H9 (cell line): ENCODE results near the gene GRID2IP. TPM values are rescaled to one million over a fixed set of nuclear protein-coding genes. Genes with fewer than 3 reads are reported as not detected.

Experiments
- DNase-seq: peaks from one replicate; pipeline ENCODE4 v3.0.0-alpha.2; 2017
- H2AFZ ChIP-seq: one replicate; pipeline ENCODE4 v1.6.1; 2013; ENCODE audit warnings: mild to moderate bottlenecking, low read length, control low read depth, moderate library complexity
- H2AK5ac ChIP-seq: 2 replicates; pipeline ENCODE4 v1.6.1; 2013; ENCODE audit warnings: low read length, control low read depth, mixed read lengths; ENCODE audit not compliant: insufficient read length
- H2BK120ac ChIP-seq: one replicate; pipeline ENCODE4 v1.6.1; 2013; ENCODE audit warnings: low read depth, mild to moderate bottlenecking, low read length, control low read depth, inconsistent platforms; ENCODE audit not compliant: poor library complexity, severe bottlenecking
- H2BK12ac ChIP-seq: 2 replicates; pipeline ENCODE4 v1.6.1; 2013; ENCODE audit warnings: low read length, control low read depth, mixed read lengths, low read depth; ENCODE audit not compliant: insufficient read length
- H2BK15ac ChIP-seq: 2 replicates; pipeline ENCODE4 v1.6.1; 2013; ENCODE audit warnings: low read depth, low read length, control low read depth
- H2BK20ac ChIP-seq: one replicate; pipeline ENCODE4 v1.6.1; 2013; ENCODE audit warnings: low read depth, mild to moderate bottlenecking, low read length, control low read depth, inconsistent platforms; ENCODE audit not compliant: poor library complexity, severe bottlenecking
- H2BK5ac ChIP-seq: 2 replicates; pipeline ENCODE4 v1.6.1; 2013; ENCODE audit warnings: low read length, control low read depth, mixed read lengths; ENCODE audit not compliant: insufficient read length
- H3K14ac ChIP-seq: 2 replicates; pipeline ENCODE4 v1.6.1; 2013; ENCODE audit warnings: low read length, control low read depth; ENCODE audit not compliant: insufficient read depth
- H3K18ac ChIP-seq: 2 replicates; pipeline ENCODE4 v1.6.1; 2013; ENCODE audit warnings: low read depth, mild to moderate bottlenecking, mixed read lengths, low read length, control low read depth; ENCODE audit not compliant: insufficient read length
- H3K23ac ChIP-seq: 2 replicates; pipeline ENCODE4 v1.6.1; 2013; ENCODE audit warnings: low read length, control low read depth, mixed read lengths, low read depth; ENCODE audit not compliant: insufficient read length
- H3K23me2 ChIP-seq: 2 replicates; pipeline ENCODE4 v1.6.1; 2013; ENCODE audit warnings: low read depth, mild to moderate bottlenecking, mixed read lengths, low read length, control low read depth; ENCODE audit not compliant: insufficient read length, poor library complexity, severe bottlenecking
- H3K27ac ChIP-seq: 2 replicates; pipeline ENCODE4 v1.5.1; 2013; ENCODE audit warnings: low read length, control low read depth, mixed read lengths, low read depth; ENCODE audit not compliant: insufficient read length
- H3K27me3 ChIP-seq: 2 replicates; pipeline ENCODE4 v1.6.1; 2013; ENCODE audit warnings: low read length, control low read depth, inconsistent platforms; ENCODE audit not compliant: insufficient read depth
- H3K4ac ChIP-seq: 2 replicates; pipeline ENCODE4 v1.6.1; 2013; ENCODE audit warnings: low read depth, mild to moderate bottlenecking, control low read depth, inconsistent platforms, low read length, moderate library complexity
- H3K4me1 ChIP-seq: 2 replicates; pipeline ENCODE4 v1.6.1; 2013; ENCODE audit warnings: low read length, control low read depth, inconsistent platforms; ENCODE audit not compliant: insufficient read depth
- H3K4me2 ChIP-seq: 2 replicates; pipeline ENCODE4 v1.6.1; 2013; ENCODE audit warnings: low read length, control low read depth, mixed read lengths; ENCODE audit not compliant: insufficient read length, insufficient read depth
- H3K56ac ChIP-seq: 2 replicates; pipeline ENCODE4 v1.6.1; 2013; ENCODE audit warnings: low read depth, mild to moderate bottlenecking, mixed read lengths, low read length, control low read depth; ENCODE audit not compliant: insufficient read length
- H3K79me1 ChIP-seq: 2 replicates; pipeline ENCODE4 v1.6.1; 2013; ENCODE audit warnings: low read depth, mild to moderate bottlenecking, moderate library complexity, low read length, control low read depth, inconsistent platforms; ENCODE audit not compliant: insufficient read depth, poor library complexity, severe bottlenecking
- H3K79me2 ChIP-seq: 2 replicates; pipeline ENCODE4 v1.6.1; 2013; ENCODE audit warnings: low read length, control low read depth, inconsistent platforms; ENCODE audit not compliant: insufficient read depth
- H3K9ac ChIP-seq: 2 replicates; pipeline ENCODE4 v1.6.1; 2013; ENCODE audit warnings: low read length, control low read depth, mixed read lengths; ENCODE audit not compliant: insufficient read length; ENCODE audit errors: extremely low read depth
- H3K9me3 ChIP-seq: one replicate; pipeline ENCODE4 v1.6.1; 2013; ENCODE audit warnings: low read depth, low read length, inconsistent platforms; ENCODE audit not compliant: control insufficient read depth
- H3T11ph ChIP-seq: one replicate; pipeline ENCODE4 v1.6.1; 2013; ENCODE audit warnings: mild to moderate bottlenecking, low read length, control low read depth, inconsistent platforms
- H4K20me1 ChIP-seq: one replicate; pipeline ENCODE4 v1.6.1; 2013; ENCODE audit not compliant: control insufficient read depth, insufficient read length, insufficient read depth
- H4K5ac ChIP-seq: 2 replicates; pipeline ENCODE4 v1.6.1; 2013; ENCODE audit warnings: low read depth, mild to moderate bottlenecking, mixed read lengths, low read length, control low read depth; ENCODE audit not compliant: insufficient read length
- H4K8ac ChIP-seq: replicated peaks from 2 replicates; pipeline ENCODE4 v1.6.1; 2013; ENCODE audit warnings: low read length, control low read depth, mixed read lengths, low read depth; ENCODE audit not compliant: insufficient read length
- H4K91ac ChIP-seq: 2 replicates; pipeline ENCODE4 v1.6.1; 2013; ENCODE audit warnings: low read depth, mild to moderate bottlenecking, moderate library complexity, mixed read lengths, low read length, control low read depth; ENCODE audit not compliant: insufficient read length
- H3K27ac Mint-ChIP-seq, 3 experiments: 2 replicates in 2 of 3; 3 replicates in 1 of 3; pipeline ENCODE4 v1.8.0; 2020 to 2021; ENCODE audit warnings: mixed read lengths in 3 of 3, mild to moderate bottlenecking in 1 of 3, moderate library complexity in 1 of 3
- H3K27me3 Mint-ChIP-seq: 2 replicates; pipeline ENCODE4 v1.8.0; 2021; ENCODE audit warnings: low read depth, mild to moderate bottlenecking, moderate library complexity, mixed read lengths
- H3K36me3 Mint-ChIP-seq, 3 experiments: 2 replicates in 2 of 3; 3 replicates in 1 of 3; pipeline ENCODE4 v1.8.0; 2020 to 2021; ENCODE audit warnings: low read depth in 3 of 3, mixed read lengths in 3 of 3; ENCODE audit not compliant: insufficient read depth in 1 of 3
- H3K4me1 Mint-ChIP-seq, 2 experiments: 2 replicates each; pipeline ENCODE4 v1.8.0; 2020; ENCODE audit warnings: mixed read lengths in 2 of 2
- H3K4me3 Mint-ChIP-seq, 2 experiments: 2 replicates in 1 of 2; 3 replicates in 1 of 2; pipeline ENCODE4 v1.8.0; 2020 to 2021; ENCODE audit warnings: mild to moderate bottlenecking in 2 of 2, mixed read lengths in 2 of 2, moderate library complexity in 1 of 2
- H3K9me3 Mint-ChIP-seq, 2 experiments: 2 replicates in 1 of 2; 3 replicates in 1 of 2; pipeline ENCODE4 v1.8.0; 2020; ENCODE audit warnings: mild to moderate bottlenecking in 2 of 2, mixed read lengths in 2 of 2, moderate library complexity in 1 of 2
- CTCF ChIP-seq: fragments of 200-600 bp; sonication (generic); conservative IDR thresholded peaks from 3 replicates; pipeline ENCODE4 v1.8.0; 2021; ENCODE audit warnings: antibody characterized with exemption, mild to moderate bottlenecking
- WGBS: extraction: QIAGEN DNeasy Blood & Tissue Kit; methylation state at CpG from one replicate; pipeline ENCODE4 v1.1.7; 2013; ENCODE audit warnings: missing lambda C conversion rate, low lambda C conversion rate, mixed read lengths; ENCODE audit not compliant: insufficient read length; ENCODE audit errors: extremely low coverage; 5-methylcytosine and 5-hydroxymethylcytosine counted together
- total RNA-seq: library from RNA; stranded (reverse); gene quantifications from 2 replicates; pipeline ENCODE4 v1.2.1, GENCODE V29; 2021

The GRID2IP gene
- total RNA-seq, 1 experiment from 2014 or later: 1.7 TPM

DNA sequence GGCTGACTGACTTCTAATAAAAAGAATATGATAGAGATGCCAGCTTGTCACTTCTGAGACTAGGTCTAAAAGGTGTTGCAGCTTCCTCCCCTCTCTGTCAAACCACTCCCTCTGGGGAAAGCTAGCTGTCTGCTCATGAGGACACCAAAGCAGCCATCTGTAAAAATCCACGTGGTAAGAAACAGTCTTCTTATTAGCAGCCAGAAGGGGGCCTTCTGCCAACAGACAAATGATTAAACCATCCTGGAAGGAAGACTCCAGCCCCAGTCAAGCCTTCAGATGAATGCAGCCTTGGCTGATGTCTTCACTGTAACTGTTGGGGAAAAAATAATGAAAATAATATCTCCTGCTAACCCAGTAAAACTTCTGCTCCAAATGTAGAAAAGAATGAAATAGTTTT, 61.6 kb downstream of the GRID2IP start:
- H3K9me3 Mint-ChIP-seq: peaks cover 6 to 10% of the 10 kb centered on the region in 2 experiments
- no peak overlapping the region for H4K91ac ChIP-seq
- no peak overlapping the region for H2BK5ac ChIP-seq
- no peak overlapping the region for H2BK12ac ChIP-seq
- H3K27ac Mint-ChIP-seq: no peak overlapping the region
- no peak overlapping the region for H3K9ac ChIP-seq
- H3K23me2 ChIP-seq: no peaks in the 10 kb centered on the region
- no peak overlapping the region for H3K18ac ChIP-seq
- H3K27me3 ChIP-seq: no peaks in the 10 kb centered on the region
- no peaks in the 10 kb centered on the region for H3K9me3 ChIP-seq
- H3K4me1 ChIP-seq: no peaks in the 10 kb centered on the region; the same call in 1 of the 2 replicates
- H3K4me3 Mint-ChIP-seq: no peak overlapping the region
- H3K4me2 ChIP-seq: no peak overlapping the region
- no peak overlapping the region for H3K23ac ChIP-seq
- no peak overlapping the region for H2BK15ac ChIP-seq
- H4K20me1 ChIP-seq: no peaks in the 10 kb centered on the region
- H4K8ac ChIP-seq: no peak overlapping the region
- H3K4me1 Mint-ChIP-seq: peaks cover 2 to 3% of the 10 kb centered on the region in 2 experiments; a peak in 3 of 4 replicates
- no peak for DNase-seq
- no peak overlapping the region for H2BK20ac ChIP-seq
- H3K56ac ChIP-seq: no peak overlapping the region
- no peak overlapping the region for H2AFZ ChIP-seq
- H3K79me1 ChIP-seq: no peaks in the 10 kb centered on the region
- H3K27ac ChIP-seq: no peak overlapping the region
- no peaks in the 10 kb centered on the region for H3K79me2 ChIP-seq
- no CpG with 5 or more reads among the region's 1 CpG for WGBS
- no peak overlapping the region for H4K5ac ChIP-seq
- no peak overlapping the region for H3K4ac ChIP-seq
- peaks cover 4 to 5% (median 4%) of the 10 kb centered on the region in 3 experiments; a peak in 3 of 7 replicates for H3K36me3 Mint-ChIP-seq
- peaks cover 25% of the 10 kb centered on the region for H3K27me3 Mint-ChIP-seq
- H3T11ph ChIP-seq: no peak overlapping the region
- no peak overlapping the region for H2BK120ac ChIP-seq
- H2AK5ac ChIP-seq: no peak overlapping the region
- no peak overlapping the region for H3K14ac ChIP-seq
- peak; percentile 42; the same call in 2 of the 3 replicates for TF ChIP-seq CTCF
